Measurements from ENCODE around the gene SUN1. TPM values are rescaled to one million over a fixed set of nuclear protein-coding genes. Genes with fewer than 3 reads are reported as not detected.
A peak's percentile ranks its signal among the peaks of the same experiment; 100 is the strongest.

Gene SUN1
- total RNA-seq, 6 experiments from 2014 or later, result 51.0 to 69.8 (median 61.2) TPM

DNA sequence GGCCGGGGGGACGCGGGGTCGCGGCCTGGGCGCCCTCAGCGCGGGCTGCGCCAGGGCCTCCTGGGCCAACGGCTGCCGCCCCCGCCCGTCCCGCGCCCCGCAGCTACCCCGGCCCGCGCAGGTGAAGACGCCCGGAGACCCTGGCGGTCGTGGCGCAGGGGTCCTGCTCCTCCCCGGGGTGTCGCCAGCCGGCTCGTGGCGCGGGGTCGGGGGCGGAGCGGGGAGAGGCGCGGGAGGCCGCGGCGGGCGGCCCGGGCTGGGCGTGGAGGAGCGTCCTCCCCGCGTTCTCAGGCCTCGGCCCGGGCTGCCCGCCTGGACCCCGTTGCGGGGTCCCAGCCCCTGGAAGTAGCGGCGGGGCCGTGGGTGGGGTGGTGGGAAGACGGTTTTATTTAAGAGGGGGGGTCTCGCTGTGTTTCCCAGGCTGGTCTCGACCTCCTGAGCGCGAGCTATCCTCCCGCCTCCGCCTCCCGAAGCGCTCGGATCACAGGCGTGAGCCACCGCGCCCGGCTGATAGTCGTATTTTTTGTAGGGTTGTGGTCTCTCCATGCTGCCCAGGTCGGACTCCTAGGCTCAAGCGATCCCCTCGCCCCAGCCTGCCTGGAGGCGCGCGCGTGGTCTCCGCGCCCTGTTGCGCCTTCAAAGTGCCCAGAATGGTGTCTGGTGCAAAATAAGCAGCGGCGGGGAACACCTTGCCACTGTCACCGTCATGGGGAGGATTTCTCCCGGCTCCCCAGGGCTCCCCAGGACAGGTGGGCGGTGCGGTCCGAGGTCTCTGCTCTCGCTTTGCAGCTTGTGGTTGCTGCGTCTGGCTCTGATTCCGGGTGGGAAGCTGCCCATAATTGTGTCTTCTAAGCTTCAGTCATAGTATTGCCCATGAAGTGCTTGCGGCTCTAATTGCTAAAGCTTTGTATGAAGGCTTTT is 15.3 kb upstream of the SUN1 start:
- peaks cover 34% of the 10 kb centered on the region for H3K36me3 Mint-ChIP-seq (ENCODE audit: low read depth)
- H3K27ac Mint-ChIP-seq, result peak overlapping the region; percentile 91
- H3K4me3 Mint-ChIP-seq, result peak overlapping the region; percentile 94
- H3K9me3 Mint-ChIP-seq, result peaks cover 4% of the 10 kb centered on the region; the same call in 1 of the 2 replicates
- no peak for DNase-seq
- TF ChIP-seq, protein P1, sequence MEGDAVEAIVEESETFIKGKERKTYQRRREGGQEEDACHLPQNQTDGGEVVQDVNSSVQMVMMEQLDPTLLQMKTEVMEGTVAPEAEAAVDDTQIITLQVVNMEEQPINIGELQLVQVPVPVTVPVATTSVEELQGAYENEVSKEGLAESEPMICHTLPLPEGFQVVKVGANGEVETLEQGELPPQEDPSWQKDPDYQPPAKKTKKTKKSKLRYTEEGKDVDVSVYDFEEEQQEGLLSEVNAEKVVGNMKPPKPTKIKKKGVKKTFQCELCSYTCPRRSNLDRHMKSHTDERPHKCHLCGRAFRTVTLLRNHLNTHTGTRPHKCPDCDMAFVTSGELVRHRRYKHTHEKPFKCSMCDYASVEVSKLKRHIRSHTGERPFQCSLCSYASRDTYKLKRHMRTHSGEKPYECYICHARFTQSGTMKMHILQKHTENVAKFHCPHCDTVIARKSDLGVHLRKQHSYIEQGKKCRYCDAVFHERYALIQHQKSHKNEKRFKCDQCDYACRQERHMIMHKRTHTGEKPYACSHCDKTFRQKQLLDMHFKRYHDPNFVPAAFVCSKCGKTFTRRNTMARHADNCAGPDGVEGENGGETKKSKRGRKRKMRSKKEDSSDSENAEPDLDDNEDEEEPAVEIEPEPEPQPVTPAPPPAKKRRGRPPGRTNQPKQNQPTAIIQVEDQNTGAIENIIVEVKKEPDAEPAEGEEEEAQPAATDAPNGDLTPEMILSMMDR (IDR thresholded peaks at IDR 0.05), result no peak
- peaks cover 71% of the 10 kb centered on the region for H3K4me1 Mint-ChIP-seq (ENCODE audit: low read depth)
- H3K27me3 Mint-ChIP-seq (ENCODE audit: insufficient read depth), result peaks cover 5% of the 10 kb centered on the region

DNA sequence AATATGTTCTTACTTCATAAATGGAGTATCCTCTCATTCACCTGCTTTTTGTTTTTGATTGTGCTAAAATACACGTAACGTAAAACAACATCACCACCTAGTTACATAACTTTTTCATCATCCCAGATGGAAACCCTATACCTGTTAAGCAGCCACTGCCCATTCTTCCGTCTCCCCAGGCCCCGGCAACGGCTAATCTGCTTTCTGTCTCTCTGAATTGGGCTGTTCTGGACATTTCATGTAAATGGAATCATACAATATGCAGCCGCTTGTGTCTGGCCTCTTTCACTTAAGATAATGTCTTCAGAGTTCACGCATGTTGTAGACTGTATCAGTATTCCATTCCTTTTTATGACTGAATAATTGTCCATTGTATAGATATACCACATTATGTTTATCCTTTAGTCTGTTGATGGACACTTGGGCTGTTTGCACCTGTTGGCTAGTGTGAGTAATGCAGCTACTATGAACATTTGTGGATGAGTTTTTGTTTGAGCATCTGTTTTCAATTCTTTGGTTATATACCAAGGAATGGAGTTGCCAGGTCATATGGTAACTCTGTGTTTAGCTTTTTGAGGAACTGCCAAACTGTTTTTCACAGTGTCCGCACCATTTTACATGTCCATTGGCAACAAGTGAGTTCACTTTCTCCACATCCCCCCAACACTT is 14.1 kb upstream of the SUN1 start:
- Mint-ChIP-seq H3K4me1 (ENCODE audit: low read depth) (peaks cover 68% of the 10 kb centered on the region), H3K27me3 (ENCODE audit: insufficient read depth) (peaks cover 5% of the 10 kb centered on the region), H3K27ac (peak overlapping the region; percentile 91; the same call in 1 of the 2 replicates), H3K4me3 (peak overlapping the region; percentile 94), H3K36me3 (ENCODE audit: low read depth) (peaks cover 43% of the 10 kb centered on the region), H3K9me3 (peaks cover 4% of the 10 kb centered on the region; the same call in 1 of the 2 replicates)
- TF ChIP-seq, protein P1 (IDR thresholded peaks at IDR 0.05), result peak; percentile 77
- DNase-seq, result peak; percentile 70

DNA sequence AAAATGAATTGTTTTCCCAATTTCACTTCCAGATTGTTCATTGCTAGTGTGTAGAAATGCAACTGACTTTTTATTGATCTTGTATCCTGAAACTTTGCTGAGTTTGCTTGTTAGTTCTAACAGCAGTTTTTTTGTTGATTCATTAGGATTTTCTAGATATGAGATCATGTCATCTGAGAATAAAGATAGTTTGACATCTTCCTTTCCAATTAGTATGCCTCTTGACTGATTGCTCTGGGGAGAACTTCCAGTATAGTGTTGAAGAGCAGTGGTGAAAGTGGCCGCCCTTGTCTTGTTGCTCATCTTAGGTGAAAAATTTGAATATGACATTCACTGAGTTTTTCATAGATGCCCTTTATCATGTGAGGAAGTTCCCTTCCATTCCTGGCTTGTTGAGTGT is 11.9 kb upstream of the SUN1 start:
- no peak for DNase-seq
- Mint-ChIP-seq H3K36me3 (ENCODE audit: low read depth) (peaks cover 51% of the 10 kb centered on the region), H3K27me3 (ENCODE audit: insufficient read depth) (peaks cover 6% of the 10 kb centered on the region), H3K4me3 (no peak overlapping the region), H3K9me3 (peaks cover 4% of the 10 kb centered on the region; the same call in 1 of the 2 replicates), H3K4me1 (ENCODE audit: low read depth) (peaks cover 73% of the 10 kb centered on the region), H3K27ac (peak overlapping the region; percentile 24; the same call in 1 of the 2 replicates)
- TF ChIP-seq, protein P1 (IDR thresholded peaks at IDR 0.05), result no peak

DNA sequence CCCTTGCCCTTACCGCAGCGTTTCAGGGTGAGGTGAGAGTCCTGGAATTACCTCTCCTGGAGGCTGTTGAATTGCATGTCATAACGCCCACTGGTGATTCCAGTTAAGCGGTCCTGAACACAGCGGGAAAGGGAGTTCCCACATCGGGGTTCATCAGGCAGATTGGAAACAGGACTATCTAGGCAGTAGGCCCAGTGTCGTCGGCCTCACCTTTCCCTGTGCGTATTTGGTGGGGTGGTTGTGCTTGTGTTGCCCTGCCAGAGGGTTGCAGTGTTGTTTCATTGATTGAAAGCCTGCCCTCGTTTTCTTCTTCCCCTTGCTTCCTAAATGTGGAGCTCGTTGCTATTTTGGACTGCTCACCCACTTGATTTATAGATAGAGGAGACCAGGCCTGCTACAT is 10.6 kb upstream of the SUN1 start:
- Mint-ChIP-seq H3K4me3 (no peak overlapping the region), H3K9me3 (peaks cover 4% of the 10 kb centered on the region; the same call in 1 of the 2 replicates), H3K36me3 (ENCODE audit: low read depth) (peaks cover 58% of the 10 kb centered on the region), H3K27me3 (ENCODE audit: insufficient read depth) (peaks cover 4% of the 10 kb centered on the region), H3K4me1 (ENCODE audit: low read depth) (peaks cover 86% of the 10 kb centered on the region), H3K27ac (no peak overlapping the region; the same call in 1 of the 2 replicates)
- no peak for DNase-seq
- TF ChIP-seq, protein P1 (IDR thresholded peaks at IDR 0.05), result no peak

DNA sequence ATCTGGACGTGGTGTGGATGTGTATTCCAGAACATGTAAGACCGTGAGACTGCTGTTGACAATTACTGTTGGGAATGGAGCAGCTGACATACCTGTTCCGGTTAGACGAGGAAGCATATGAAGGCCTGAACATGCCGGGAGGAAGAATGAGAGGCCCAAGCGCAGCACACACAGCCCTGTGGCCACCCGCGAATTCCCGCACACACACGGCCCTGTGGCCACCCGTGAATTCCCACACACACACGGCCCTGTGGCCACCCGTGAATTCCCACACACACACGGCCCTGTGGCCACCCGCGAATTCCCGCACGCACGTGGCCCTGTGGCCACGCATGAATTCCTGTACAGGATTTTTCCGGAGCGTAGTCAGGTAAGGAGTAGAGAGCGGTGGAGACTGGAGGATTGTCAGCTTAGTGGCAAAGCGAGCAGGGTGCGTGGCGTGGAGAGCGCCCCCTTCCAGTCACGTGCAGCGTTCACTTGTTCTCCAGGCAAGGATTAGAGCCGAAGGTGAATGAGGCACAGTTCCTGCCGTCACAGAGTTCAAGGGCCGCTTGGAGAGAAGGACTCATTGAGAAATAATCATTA is 9.5 kb upstream of the SUN1 start:
- DNase-seq, result no peak
- Mint-ChIP-seq H3K9me3 (peaks cover 4% of the 10 kb centered on the region; the same call in 1 of the 2 replicates), H3K27ac (no peak overlapping the region), H3K36me3 (ENCODE audit: low read depth) (peaks cover 58% of the 10 kb centered on the region), H3K4me3 (no peak overlapping the region), H3K4me1 (ENCODE audit: low read depth) (peaks cover 81% of the 10 kb centered on the region), H3K27me3 (ENCODE audit: insufficient read depth) (peaks cover 4% of the 10 kb centered on the region)
- TF ChIP-seq, protein P1 (IDR thresholded peaks at IDR 0.05), result peak; percentile 46
